Urothelium cell line (cell line): Measurements from ENCODE around the gene COLGALT1.

Source experiments
- DNase-seq: peaks from one replicate; pipeline ENCODE4 v3.0.0; 2011; ENCODE audit warnings: low spot score, mixed read lengths
- FAIRE-seq: peaks from 2 replicates; lab custom pipeline; 2011; peaks lifted over from hg19 to GRCh38; lab: Jason Lieb, UNC

Gene COLGALT1

GRCh38 chr19:17617807-17618192, 62.4 kb downstream of the COLGALT1 start:
- no peak for DNase-seq
- FAIRE-seq: no peak

GRCh38 chr19:17618281-17618903, 62.9 kb downstream of the COLGALT1 start:
- no peak for DNase-seq
- FAIRE-seq: no peak

GRCh38 chr19:17618936-17619335, 63.5 kb downstream of the COLGALT1 start:
- no peak for FAIRE-seq
- no peak for DNase-seq

- no peak for FAIRE-seq
- DNase-seq: no peak
These were observed 65.2 kb downstream of the COLGALT1 start for GRCh38 chr19:17620696-17621095.

GRCh38 chr19:17623224-17623935, 67.9 kb downstream of the COLGALT1 start:
- DNase-seq (no peak), FAIRE-seq (no peak)

GRCh38 chr19:17624314-17624991, 69.0 kb downstream of the COLGALT1 start:
- FAIRE-seq: no peak
- no peak for DNase-seq

GRCh38 chr19:17625043-17625442, 69.6 kb downstream of the COLGALT1 start:
- no peak for DNase-seq
- FAIRE-seq: no peak

GRCh38 chr19:17625980-17626379, 70.5 kb downstream of the COLGALT1 start:
- DNase-seq (no peak), FAIRE-seq (no peak)

GRCh38 chr19:17626456-17627015, 71.1 kb downstream of the COLGALT1 start:
- FAIRE-seq (no peak), DNase-seq (no peak)

- no peak for DNase-seq
- no peak for FAIRE-seq
These were observed 71.7 kb downstream of the COLGALT1 start for GRCh38 chr19:17627161-17627560.

GRCh38 chr19:17627921-17628320, 72.5 kb downstream of the COLGALT1 start:
- DNase-seq (no peak), FAIRE-seq (no peak)

- no peak for FAIRE-seq
- DNase-seq: no peak
These were observed 74.3 kb downstream of the COLGALT1 start for GRCh38 chr19:17629760-17630159.

GRCh38 chr19:17632577-17632976, 77.1 kb downstream of the COLGALT1 start:
- DNase-seq: no peak
- no peak for FAIRE-seq
